SK-N-MC (cell line): ENCODE measurements around the gene CTNNA3.

ENCODE experiments used
- EZH2 ChIP-seq: fragments of 200-600 bp; sonication (generic); IDR thresholded peaks from one replicate; pipeline ENCODE4 v1.6.1; 2017; ENCODE audit warnings: antibody characterized with exemption
- POLR2AphosphoS5 ChIP-seq: IDR thresholded peaks from 2 replicates; pipeline ENCODE4 v1.6.1; 2012; ENCODE audit warnings: mild to moderate bottlenecking, low read depth, low read length, borderline replicate concordance

GRCh38 chr10:66218289-66218688 lies 1477.7 kb downstream of the CTNNA3 start:
- TF ChIP-seq POLR2AphosphoS5 = no peak
- TF ChIP-seq EZH2 = no peak
